Lung (tissue), 12 donors: Measurements from ENCODE around the gene MRTFB. TPM values are rescaled to one million over a fixed set of nuclear protein-coding genes. Genes with fewer than 3 reads are reported as not detected.

ENCODE experiments used
- ATAC-seq: fragments of 200-7000 bp; cut with Tn5 transposase; one replicate; pipeline ENCODE4 v1.9.1; 2020; ENCODE audit warnings: moderate number of reproducible peaks; ENCODE audit not compliant: insufficient read depth, low FRiP score
- DNase-seq, 3 donors: peaks; one replicate each; pipeline ENCODE4 v3.0.0-alpha.2; 2013 to 2017
- H3K27ac ChIP-seq, 2 donors: one replicate each; pipeline ENCODE4 v1.5.1; 2013; ENCODE audit warnings: mild to moderate bottlenecking in 2 of 2, moderate library complexity in 2 of 2, control low read depth in 1 of 2, inconsistent platforms in 1 of 2, low read depth in 1 of 2, low read length in 1 of 2
- H3K27me3 ChIP-seq, 3 donors: one replicate each; pipeline ENCODE4 v1.5.1; 2013; ENCODE audit warnings: low read length in 2 of 3; ENCODE audit not compliant: control insufficient read depth in 3 of 3, insufficient read depth in 3 of 3
- H3K36me3 ChIP-seq, 4 donors: one replicate each; pipeline ENCODE4 v1.5.1; 2013; ENCODE audit warnings: low read length in 4 of 4, mild to moderate bottlenecking in 1 of 4, moderate library complexity in 1 of 4; ENCODE audit not compliant: control insufficient read depth in 4 of 4, insufficient read depth in 4 of 4
- H3K4me1 ChIP-seq, 5 donors: one replicate each; pipeline ENCODE4 v1.5.1; 2013; ENCODE audit warnings: low read length in 5 of 5, mild to moderate bottlenecking in 2 of 5, moderate library complexity in 1 of 5; ENCODE audit not compliant: control insufficient read depth in 5 of 5, insufficient read depth in 5 of 5
- H3K4me3 ChIP-seq: one replicate; pipeline ENCODE4 v1.5.1; 2013; ENCODE audit warnings: mild to moderate bottlenecking, control low read depth, moderate library complexity
- H3K9ac ChIP-seq, 2 donors: one replicate each; pipeline ENCODE4 v1.5.1; 2013; ENCODE audit warnings: low read length in 2 of 2, control low read depth in 1 of 2; ENCODE audit not compliant: insufficient read depth in 1 of 2
- H3K9me3 ChIP-seq, 4 donors: one replicate each; pipeline ENCODE4 v1.5.1; 2013; ENCODE audit warnings: low read length in 3 of 4, mild to moderate bottlenecking in 1 of 4, moderate library complexity in 1 of 4; ENCODE audit not compliant: control insufficient read depth in 4 of 4, insufficient read depth in 3 of 4
- WGBS, 2 donors: extraction: QIAGEN DNeasy Blood & Tissue Kit; methylation state at CpG; one replicate each; pipeline ENCODE4 v1.1.7; 2013; 5-methylcytosine and 5-hydroxymethylcytosine counted together
- polyA plus RNA-seq, 2 donors: library from polyadenylated mRNA; stranded (reverse); fragments of 200-250 nt; gene quantifications; one replicate each; pipeline ENCODE4 v1.2.1, GENCODE V29; 2013
- total RNA-seq, 2 donors: library from RNA; depleted of rRNA in 1 of 2; stranded (reverse); fragments of >200 nt in 1 of 2; gene quantifications; one replicate each; pipeline ENCODE4 v1.2.1, GENCODE V29; 2014 to 2021
- TF ChIP-seq, protein P1 (sequence below): IDR thresholded peaks from 2 replicates; pipeline ENCODE4 v1.5.1; 2012; ENCODE audit warnings: mild to moderate bottlenecking; ENCODE audit errors: control extremely low read depth, extremely low read depth
- donor health status: control.
- donor health status: control.
- donor health status: Bipolar disorder and iron deficiency.
- donor health status: healthy.
- donor health status: DM: yes; HTN: yes; CAD: no.

MRTFB gene
- total and polyA plus RNA-seq, 4 donors = 8.8 to 50.9 (median 27.8) TPM

DNA sequence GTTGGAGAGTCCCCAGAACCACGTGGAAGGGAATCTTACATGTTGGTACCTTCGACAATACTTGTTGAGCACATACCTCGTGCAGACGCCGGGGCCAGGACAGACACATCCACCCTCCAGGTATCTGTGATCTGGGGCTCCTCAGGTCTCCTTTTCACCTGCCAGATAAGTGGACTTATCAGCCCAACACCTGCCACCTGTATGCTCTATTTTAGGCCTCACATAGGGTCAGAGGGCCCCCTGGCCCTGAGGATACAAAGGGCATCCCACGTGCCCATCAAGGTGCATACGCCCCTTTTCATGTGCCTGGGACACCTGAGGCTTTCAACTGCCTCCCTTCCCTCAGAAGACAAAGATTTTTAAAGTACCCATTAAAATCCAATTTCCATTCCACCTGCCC is 212.7 kb downstream of the MRTFB start:
- H3K27ac ChIP-seq = no peak overlapping the region
- 89 to 92% methylated on average over 7 of the region's 7 CpGs for WGBS, 2 donors
- H3K9ac ChIP-seq = no peak overlapping the region
- H3K4me3 ChIP-seq = no peak overlapping the region
- DNase-seq (no peak), ATAC-seq (no peak)
- peaks cover 0 to 2% (median 0%) of the 10 kb centered on the region in 4 donors for H3K9me3 ChIP-seq
- TF ChIP-seq, protein P1, sequence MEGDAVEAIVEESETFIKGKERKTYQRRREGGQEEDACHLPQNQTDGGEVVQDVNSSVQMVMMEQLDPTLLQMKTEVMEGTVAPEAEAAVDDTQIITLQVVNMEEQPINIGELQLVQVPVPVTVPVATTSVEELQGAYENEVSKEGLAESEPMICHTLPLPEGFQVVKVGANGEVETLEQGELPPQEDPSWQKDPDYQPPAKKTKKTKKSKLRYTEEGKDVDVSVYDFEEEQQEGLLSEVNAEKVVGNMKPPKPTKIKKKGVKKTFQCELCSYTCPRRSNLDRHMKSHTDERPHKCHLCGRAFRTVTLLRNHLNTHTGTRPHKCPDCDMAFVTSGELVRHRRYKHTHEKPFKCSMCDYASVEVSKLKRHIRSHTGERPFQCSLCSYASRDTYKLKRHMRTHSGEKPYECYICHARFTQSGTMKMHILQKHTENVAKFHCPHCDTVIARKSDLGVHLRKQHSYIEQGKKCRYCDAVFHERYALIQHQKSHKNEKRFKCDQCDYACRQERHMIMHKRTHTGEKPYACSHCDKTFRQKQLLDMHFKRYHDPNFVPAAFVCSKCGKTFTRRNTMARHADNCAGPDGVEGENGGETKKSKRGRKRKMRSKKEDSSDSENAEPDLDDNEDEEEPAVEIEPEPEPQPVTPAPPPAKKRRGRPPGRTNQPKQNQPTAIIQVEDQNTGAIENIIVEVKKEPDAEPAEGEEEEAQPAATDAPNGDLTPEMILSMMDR = no peak
- peaks cover 0 to 10% (median 0%) of the 10 kb centered on the region in 5 donors for H3K4me1 ChIP-seq
- H3K27me3 ChIP-seq = no peaks in the 10 kb centered on the region
- H3K36me3 ChIP-seq = no peaks in the 10 kb centered on the region

- whole genome bisulfite sequencing, 2 donors = 85 to 88% methylated on average over 5 of the region's 5 CpGs
- TF ChIP-seq, protein P1 = no peak
- ATAC-seq (no peak), DNase-seq (no peak)
- no peak overlapping the region for H3K4me3 ChIP-seq
- no peaks in the 10 kb centered on the region for H3K27me3 ChIP-seq
- peaks cover 0 to 2% (median 0%) of the 10 kb centered on the region in 4 donors for H3K9me3 ChIP-seq
- H3K9ac ChIP-seq = no peak overlapping the region
- no peak overlapping the region for H3K27ac ChIP-seq
- H3K36me3 ChIP-seq = no peaks in the 10 kb centered on the region
- H3K4me1 ChIP-seq = peaks cover 0 to 10% (median 0%) of the 10 kb centered on the region in 5 donors
Measured at GRCh38 chr16:14284371-14284770, 213.3 kb downstream of the MRTFB start.

GRCh38 chr16:14284930-14285512 is 213.9 kb downstream of the MRTFB start:
- Histone ChIP-seq H3K27ac (peak overlapping the region; percentile 71 to 81), H3K4me1 (peaks cover 0 to 10% (median 0%) of the 10 kb centered on the region in 5 donors)

More at GRCh38 chr16:14284930-14285512, 213.9 kb downstream of the MRTFB start:
- Histone ChIP-seq H3K9ac (peak overlapping the region in 1 of 2 donors; percentile 77), H3K9me3 (peaks cover 0 to 6% (median 1%) of the 10 kb centered on the region in 4 donors), H3K27me3 (no peaks in the 10 kb centered on the region), H3K4me3 (peak overlapping the region; percentile 82), H3K36me3 (no peaks in the 10 kb centered on the region)
- DNase-seq = peak in 2 of 3 donors; percentile 80 to 83
- ATAC-seq = peak; percentile 60
- TF ChIP-seq, protein P1 = no peak
- 0 to 1% methylated on average over 23 of the region's 23 CpGs for WGBS, 2 donors
